Memory B cell (primary cell): Measurements from ENCODE around the gene GRIFIN.

Experiments
- ATAC-seq: fragments of 150-1000 bp; cut with Tn5 transposase; 2 replicates; pipeline ENCODE4 v1.10.0; 2021; ENCODE audit warnings: low read depth, mild to moderate bottlenecking, moderate library complexity
- DNase-seq, 2 donors: peaks; one replicate each; pipeline ENCODE4 v3.0.0; 2022; ENCODE audit warnings: low spot score in 2 of 2
- H3K27ac Mint-ChIP-seq: one replicate; pipeline ENCODE4 v1.8.0; 2022; ENCODE audit warnings: mild to moderate bottlenecking, moderate library complexity, mixed read lengths
- H3K27me3 Mint-ChIP-seq: one replicate; pipeline ENCODE4 v1.8.0; 2022; ENCODE audit warnings: mixed read lengths
- H3K36me3 Mint-ChIP-seq: one replicate; pipeline ENCODE4 v1.8.0; 2022; ENCODE audit warnings: mild to moderate bottlenecking, mixed read lengths
- H3K4me1 Mint-ChIP-seq: one replicate; pipeline ENCODE4 v1.8.0; 2022; ENCODE audit warnings: mixed read lengths
- H3K4me3 Mint-ChIP-seq: one replicate; pipeline ENCODE4 v1.8.0; 2022; ENCODE audit warnings: mild to moderate bottlenecking, moderate library complexity, mixed read lengths
- H3K9me3 Mint-ChIP-seq: one replicate; pipeline ENCODE4 v1.8.0; 2022; ENCODE audit warnings: mixed read lengths

Gene GRIFIN

GRCh38 chr7:2498708-2499107 lies 22.5 kb upstream of the GRIFIN start:
- Mint-ChIP-seq H3K36me3 (no peaks in the 10 kb centered on the region), H3K4me3 (no peak overlapping the region), H3K4me1 (peaks cover 14% of the 10 kb centered on the region), H3K27me3 (peaks cover 11% of the 10 kb centered on the region), H3K9me3 (no peaks in the 10 kb centered on the region), H3K27ac (no peak overlapping the region)
- no peak for ATAC-seq
- no peak for DNase-seq

- Mint-ChIP-seq H3K4me3 (no peak overlapping the region), H3K4me1 (peaks cover 18% of the 10 kb centered on the region), H3K27ac (no peak overlapping the region), H3K36me3 (no peaks in the 10 kb centered on the region), H3K27me3 (peaks cover 15% of the 10 kb centered on the region), H3K9me3 (no peaks in the 10 kb centered on the region)
- DNase-seq (no peak), ATAC-seq (peak; percentile 27)
Observed at GRCh38 chr7:2497500-2498336, 21.5 kb upstream of the GRIFIN start.

GRCh38 chr7:2497065-2497464 lies 20.9 kb upstream of the GRIFIN start:
- H3K27me3 Mint-ChIP-seq: peaks cover 18% of the 10 kb centered on the region
- H3K4me1 Mint-ChIP-seq: peaks cover 19% of the 10 kb centered on the region
- H3K36me3 Mint-ChIP-seq: peaks cover 1% of the 10 kb centered on the region
- no peak overlapping the region for H3K27ac Mint-ChIP-seq
- ATAC-seq (no peak), DNase-seq (no peak)
- H3K4me3 Mint-ChIP-seq: no peak overlapping the region
- H3K9me3 Mint-ChIP-seq: peaks cover 2% of the 10 kb centered on the region

- Mint-ChIP-seq H3K4me3 (no peak overlapping the region), H3K4me1 (peaks cover 26% of the 10 kb centered on the region), H3K9me3 (peaks cover 7% of the 10 kb centered on the region), H3K27me3 (peaks cover 25% of the 10 kb centered on the region), H3K36me3 (peaks cover 3% of the 10 kb centered on the region), H3K27ac (no peak overlapping the region)
- DNase-seq: no peak
- no peak for ATAC-seq
Observed at GRCh38 chr7:2496375-2496774, 20.2 kb upstream of the GRIFIN start.

- peaks cover 32% of the 10 kb centered on the region for H3K27me3 Mint-ChIP-seq
- no peak for DNase-seq
- peaks cover 11% of the 10 kb centered on the region for H3K9me3 Mint-ChIP-seq
- H3K4me3 Mint-ChIP-seq: no peak overlapping the region
- no peak for ATAC-seq
- peaks cover 4% of the 10 kb centered on the region for H3K36me3 Mint-ChIP-seq
- H3K27ac Mint-ChIP-seq: no peak overlapping the region
- peaks cover 32% of the 10 kb centered on the region for H3K4me1 Mint-ChIP-seq
Observed at GRCh38 chr7:2495418-2496299, 19.5 kb upstream of the GRIFIN start.

- ATAC-seq: no peak
- H3K27me3 Mint-ChIP-seq: peaks cover 32% of the 10 kb centered on the region
- peaks cover 11% of the 10 kb centered on the region for H3K9me3 Mint-ChIP-seq
- H3K4me1 Mint-ChIP-seq: peaks cover 29% of the 10 kb centered on the region
- H3K36me3 Mint-ChIP-seq: peaks cover 4% of the 10 kb centered on the region
- no peak overlapping the region for H3K27ac Mint-ChIP-seq
- H3K4me3 Mint-ChIP-seq: no peak overlapping the region
- DNase-seq: no peak
Observed at GRCh38 chr7:2494191-2495130, 18.3 kb upstream of the GRIFIN start.

GRCh38 chr7:2493205-2494164 lies 17.3 kb upstream of the GRIFIN start:
- Mint-ChIP-seq H3K4me1 (peaks cover 33% of the 10 kb centered on the region), H3K9me3 (peaks cover 11% of the 10 kb centered on the region), H3K36me3 (peaks cover 4% of the 10 kb centered on the region), H3K27me3 (peaks cover 32% of the 10 kb centered on the region), H3K27ac (no peak overlapping the region), H3K4me3 (no peak overlapping the region)
- no peak for ATAC-seq
- DNase-seq: no peak

- ATAC-seq: no peak
- Mint-ChIP-seq H3K9me3 (peaks cover 11% of the 10 kb centered on the region), H3K27ac (no peak overlapping the region), H3K27me3 (peaks cover 37% of the 10 kb centered on the region), H3K36me3 (peaks cover 6% of the 10 kb centered on the region), H3K4me1 (peaks cover 27% of the 10 kb centered on the region), H3K4me3 (no peak overlapping the region)
- DNase-seq: no peak
Observed at GRCh38 chr7:2492038-2492437, 15.8 kb upstream of the GRIFIN start.

- Mint-ChIP-seq H3K27me3 (peaks cover 29% of the 10 kb centered on the region), H3K36me3 (peaks cover 6% of the 10 kb centered on the region), H3K4me1 (peaks cover 25% of the 10 kb centered on the region), H3K9me3 (peaks cover 11% of the 10 kb centered on the region), H3K27ac (no peak overlapping the region), H3K4me3 (no peak overlapping the region)
- DNase-seq (no peak), ATAC-seq (no peak)
Observed at GRCh38 chr7:2490181-2490651, 14.0 kb upstream of the GRIFIN start.

- peaks cover 11% of the 10 kb centered on the region for H3K9me3 Mint-ChIP-seq
- no peak overlapping the region for H3K27ac Mint-ChIP-seq
- peaks cover 26% of the 10 kb centered on the region for H3K27me3 Mint-ChIP-seq
- ATAC-seq: no peak
- H3K4me3 Mint-ChIP-seq: no peak overlapping the region
- no peak for DNase-seq
- H3K4me1 Mint-ChIP-seq: peaks cover 22% of the 10 kb centered on the region
- peaks cover 6% of the 10 kb centered on the region for H3K36me3 Mint-ChIP-seq
Observed at GRCh38 chr7:2488681-2489080, 12.5 kb upstream of the GRIFIN start.

GRCh38 chr7:2488272-2488645 lies 12.1 kb upstream of the GRIFIN start:
- DNase-seq (no peak), ATAC-seq (no peak)
- H3K36me3 Mint-ChIP-seq: peaks cover 6% of the 10 kb centered on the region
- H3K4me1 Mint-ChIP-seq: peaks cover 19% of the 10 kb centered on the region
- peaks cover 11% of the 10 kb centered on the region for H3K9me3 Mint-ChIP-seq
- peaks cover 23% of the 10 kb centered on the region for H3K27me3 Mint-ChIP-seq
- H3K4me3 Mint-ChIP-seq: no peak overlapping the region
- no peak overlapping the region for H3K27ac Mint-ChIP-seq

GRCh38 chr7:2487586-2488271 lies 11.5 kb upstream of the GRIFIN start:
- Mint-ChIP-seq H3K27ac (no peak overlapping the region), H3K36me3 (peaks cover 10% of the 10 kb centered on the region), H3K27me3 (peaks cover 23% of the 10 kb centered on the region), H3K4me1 (peaks cover 19% of the 10 kb centered on the region), H3K4me3 (no peak overlapping the region), H3K9me3 (peaks cover 11% of the 10 kb centered on the region)
- ATAC-seq (no peak), DNase-seq (no peak)
